Loucy (cell line): ENCODE measurements around the gene DNAH17.

Source experiments
- CTCF ChIP-seq: fragments of 200-600 bp; sonication (generic); conservative IDR thresholded peaks from 2 replicates; pipeline ENCODE4 v1.5.1; 2014; ENCODE audit warnings: mild to moderate bottlenecking, antibody characterized with exemption, low read length
- EZH2phosphoT487 ChIP-seq: fragments of 200-600 bp; IDR thresholded peaks from 2 replicates; pipeline ENCODE4 v1.6.1; 2018; ENCODE audit warnings: antibody characterized with exemption, mild to moderate bottlenecking, moderate library complexity, borderline replicate concordance

- TF ChIP-seq CTCF (no peak), EZH2phosphoT487 (no peak)
These were observed 25.1 kb upstream of the DNAH17 start for GRCh38 chr17:78602246-78602645.
